ENCODE measurements around the gene FAIM2. TPM values are rescaled to one million over a fixed set of nuclear protein-coding genes. Genes with fewer than 3 reads are reported as not detected.

FAIM2 gene
- under 1 TPM; 0.05 to 0.06 TPM for total RNA-seq

- H3K36me3 Mint-ChIP-seq = no peaks in the 10 kb centered on the region
- CTCF ChIA-PET = interaction anchor here (1.5 kb wide), 2 partner anchors 10 to 35 kb away, joined by 4 read pairs; no protein-coding TSS in a partner anchor
- ATAC-seq (peak; percentile 77), DNase-seq (peak; percentile 62)
- H3K9me3 Mint-ChIP-seq (ENCODE audit: low read depth) = no peaks in the 10 kb centered on the region
- H3K4me1 Mint-ChIP-seq = peaks cover 10% of the 10 kb centered on the region
- no peak within 1 kb of the TSS for H3K27ac Mint-ChIP-seq
- H3K4me3 Mint-ChIP-seq = peak within 1 kb of the TSS; percentile 56
- H3K27me3 Mint-ChIP-seq = peaks cover 30% of the 10 kb centered on the region
Observed at GRCh38 chr12:49903700-49904423, at the start of gene FAIM2. Gene FAIM2, minus strand, starts transcription at chr12:49903900. Its CDS starts 108 bp downstream, at chr12:49903792.

- Mint-ChIP-seq H3K27ac (no peak overlapping the region), H3K4me3 (no peak overlapping the region), H3K36me3 (no peaks in the 10 kb centered on the region), H3K4me1 (no peaks in the 10 kb centered on the region), H3K27me3 (peaks cover 44% of the 10 kb centered on the region), H3K9me3 (ENCODE audit: low read depth) (no peaks in the 10 kb centered on the region)
- no peak for DNase-seq
- CTCF ChIA-PET = interaction anchor here (3.5 to 4.1 kb wide), 2 partner anchors 8 to 13 kb away, joined by 19 to 24 read pairs; no protein-coding TSS in a partner anchor
- ATAC-seq = no peak
Observed at GRCh38 chr12:49953151-49953550, 49.5 kb upstream of the FAIM2 start.

GRCh38 chr12:49952391-49953055 is 48.8 kb upstream of the FAIM2 start:
- ATAC-seq (no peak), DNase-seq (no peak)
- CTCF ChIA-PET = interaction anchor here (4.1 kb wide), 1 partner anchor 14 kb away, joined by 24 read pairs; no protein-coding TSS in a partner anchor
- Mint-ChIP-seq H3K27ac (no peak overlapping the region), H3K4me1 (no peaks in the 10 kb centered on the region), H3K9me3 (ENCODE audit: low read depth) (no peaks in the 10 kb centered on the region), H3K27me3 (peaks cover 38% of the 10 kb centered on the region), H3K36me3 (no peaks in the 10 kb centered on the region), H3K4me3 (no peak overlapping the region)

GRCh38 chr12:49951411-49952240 is 47.9 kb upstream of the FAIM2 start:
- CTCF ChIA-PET = no interaction called here
- no peak overlapping the region for H3K27ac Mint-ChIP-seq
- ATAC-seq (no peak), DNase-seq (no peak)
- H3K4me3 Mint-ChIP-seq = no peak overlapping the region
- H3K9me3 Mint-ChIP-seq (ENCODE audit: low read depth) = no peaks in the 10 kb centered on the region
- H3K4me1 Mint-ChIP-seq = no peaks in the 10 kb centered on the region
- no peaks in the 10 kb centered on the region for H3K36me3 Mint-ChIP-seq
- peaks cover 29% of the 10 kb centered on the region for H3K27me3 Mint-ChIP-seq

- H3K27me3 Mint-ChIP-seq = peaks cover 20% of the 10 kb centered on the region
- no peaks in the 10 kb centered on the region for H3K9me3 Mint-ChIP-seq (ENCODE audit: low read depth)
- no peak within 1 kb of the TSS for H3K4me3 Mint-ChIP-seq
- no peaks in the 10 kb centered on the region for H3K36me3 Mint-ChIP-seq
- DNase-seq (no peak), ATAC-seq (no peak)
- H3K27ac Mint-ChIP-seq = no peak within 1 kb of the TSS
- CTCF ChIA-PET = interaction anchor here (0.9 to 6.7 kb wide), 2 partner anchors 16 to 84 kb away, joined by 3 to 92 read pairs; no protein-coding TSS in a partner anchor
- peaks cover 10% of the 10 kb centered on the region for H3K4me1 Mint-ChIP-seq
Observed at GRCh38 chr12:49950273-49951251, 46.9 kb upstream of the FAIM2 start, which contains the start of gene AQP2. Gene AQP2, plus strand, starts transcription at chr12:49950737. Its CDS starts 94 bp downstream, at chr12:49950831.

GRCh38 chr12:49949866-49950265 is 46.2 kb upstream of the FAIM2 start:
- CTCF ChIA-PET = interaction anchor here (6.7 kb wide), 1 partner anchor 17 kb away, joined by 92 read pairs; no protein-coding TSS in a partner anchor
- Mint-ChIP-seq H3K9me3 (ENCODE audit: low read depth) (no peaks in the 10 kb centered on the region), H3K36me3 (no peaks in the 10 kb centered on the region)

GRCh38 chr12:49948866-49949845 is 45.5 kb upstream of the FAIM2 start:
- H3K4me3 Mint-ChIP-seq = no peak overlapping the region
- CTCF ChIA-PET = interaction anchor here (1.1 to 6.7 kb wide), 2 partner anchors 18 to 107 kb away, joined by 3 to 92 read pairs; no protein-coding TSS in a partner anchor
- peaks cover 18% of the 10 kb centered on the region for H3K4me1 Mint-ChIP-seq
- DNase-seq (no peak), ATAC-seq (no peak)
- H3K27ac Mint-ChIP-seq = no peak overlapping the region
- H3K9me3 Mint-ChIP-seq (ENCODE audit: low read depth) = no peaks in the 10 kb centered on the region
- H3K27me3 Mint-ChIP-seq = peaks cover 10% of the 10 kb centered on the region
- no peaks in the 10 kb centered on the region for H3K36me3 Mint-ChIP-seq

More at GRCh38 chr12:49949866-49950265, 46.2 kb upstream of the FAIM2 start:
- no peak for DNase-seq
- H3K4me3 Mint-ChIP-seq = no peak overlapping the region
- H3K4me1 Mint-ChIP-seq = peaks cover 17% of the 10 kb centered on the region
- H3K27me3 Mint-ChIP-seq = peaks cover 17% of the 10 kb centered on the region
- H3K27ac Mint-ChIP-seq = no peak overlapping the region
- no peak for ATAC-seq

GRCh38 chr12:49947593-49948226 is 44.0 kb upstream of the FAIM2 start:
- Mint-ChIP-seq H3K27me3 (peaks cover under 1% of the 10 kb centered on the region), H3K4me3 (no peak overlapping the region)

GRCh38 chr12:49946497-49946896 is 42.8 kb upstream of the FAIM2 start:
- no peak for ATAC-seq
- CTCF ChIA-PET = interaction anchor here (0.9 to 6.7 kb wide), 27 partner anchors 8 to 323 kb away, joined by 3 to 92 read pairs (median 5); partner anchors contain the start of genes AQP5, AQP6, COX14 and PRPF40B
- no peak overlapping the region for H3K27ac Mint-ChIP-seq

More at GRCh38 chr12:49947593-49948226, 44.0 kb upstream of the FAIM2 start:
- Mint-ChIP-seq H3K27ac (no peak overlapping the region), H3K36me3 (no peaks in the 10 kb centered on the region), H3K9me3 (ENCODE audit: low read depth) (no peaks in the 10 kb centered on the region), H3K4me1 (peaks cover 22% of the 10 kb centered on the region)
- ATAC-seq = no peak
- CTCF ChIA-PET = interaction anchor here (1.1 to 6.7 kb wide), 4 partner anchors 12 to 324 kb away, joined by 3 to 92 read pairs (median 12); partner anchors contain the start of genes AQP5 and PRPF40B
- DNase-seq = no peak

GRCh38 chr12:49946086-49946485 is 42.4 kb upstream of the FAIM2 start:
- Mint-ChIP-seq H3K36me3 (no peaks in the 10 kb centered on the region), H3K9me3 (ENCODE audit: low read depth) (no peaks in the 10 kb centered on the region), H3K4me1 (peaks cover 25% of the 10 kb centered on the region), H3K4me3 (no peak overlapping the region), H3K27ac (no peak overlapping the region), H3K27me3 (no peaks in the 10 kb centered on the region)
- DNase-seq (no peak), ATAC-seq (no peak)
- CTCF ChIA-PET = interaction anchor here (0.8 to 6.7 kb wide), 45 partner anchors 9 to 341 kb away, joined by 3 to 92 read pairs (median 5); partner anchors contain the start of genes AQP5, AQP6, COX14 and RACGAP1

More at GRCh38 chr12:49946497-49946896, 42.8 kb upstream of the FAIM2 start:
- Mint-ChIP-seq H3K4me3 (no peak overlapping the region), H3K36me3 (no peaks in the 10 kb centered on the region), H3K9me3 (ENCODE audit: low read depth) (no peaks in the 10 kb centered on the region), H3K4me1 (peaks cover 25% of the 10 kb centered on the region), H3K27me3 (no peaks in the 10 kb centered on the region)
- no peak for DNase-seq
